CD14-positive monocyte (primary cell): ENCODE data around the gene TSPAN18. TPM values are rescaled to one million over a fixed set of nuclear protein-coding genes. Genes with fewer than 3 reads are reported as not detected.

Experiments
- DNase-seq, 3 donors: peaks; one replicate each; pipeline ENCODE4 v3.0.0-alpha.2; 2011 to 2022
- H2AFZ ChIP-seq: 2 replicates; pipeline ENCODE4 v1.6.0; 2012; ENCODE audit warnings: mild to moderate bottlenecking, low read depth, low read length, inconsistent platforms; ENCODE audit not compliant: insufficient read depth, poor library complexity, severe bottlenecking
- H3K27ac ChIP-seq, 2 donors: 1 replicate in 1 of 2; 2 replicates in 1 of 2; pipeline ENCODE4 v1.5.1; 2012 to 2013; ENCODE audit warnings: low read length in 2 of 2, control low read depth in 1 of 2, inconsistent platforms in 1 of 2, low read depth in 1 of 2, mild to moderate bottlenecking in 1 of 2
- H3K27me3 ChIP-seq, 2 donors: one replicate each; pipeline versions ENCODE4 v1.6.0 to v1.6.1; 2011 to 2013; ENCODE audit warnings: low read length in 2 of 2; ENCODE audit not compliant: control insufficient read depth in 2 of 2, insufficient read depth in 2 of 2
- H3K36me3 ChIP-seq, 2 donors: replicated peaks in 1 of 2; 1 replicate in 1 of 2; 2 replicates in 1 of 2; pipeline versions ENCODE4 v1.5.1 to v1.6.1; 2012 to 2013; ENCODE audit warnings: low read length in 2 of 2, control low read depth in 1 of 2, inconsistent platforms in 1 of 2, mild to moderate bottlenecking in 1 of 2; ENCODE audit not compliant: insufficient read depth in 2 of 2, control insufficient read depth in 1 of 2
- H3K4me1 ChIP-seq, 2 donors: 1 replicate in 1 of 2; 2 replicates in 1 of 2; pipeline versions ENCODE4 v1.5.1 to v1.6.1; 2012 to 2013; ENCODE audit warnings: low read length in 2 of 2, control low read depth in 1 of 2, inconsistent platforms in 1 of 2, mild to moderate bottlenecking in 1 of 2, moderate library complexity in 1 of 2; ENCODE audit not compliant: insufficient read depth in 2 of 2, control insufficient read depth in 1 of 2
- H3K4me2 ChIP-seq: replicated peaks from 2 replicates; pipeline ENCODE3; 2012; ENCODE audit warnings: low read length, moderate library complexity, mild to moderate bottlenecking; ENCODE audit not compliant: poor library complexity, severe bottlenecking; ENCODE audit errors: extremely low read depth
- H3K4me3 ChIP-seq, 3 experiments: fragments of 200-600 bp in 1 of 3; sonication (generic) in 1 of 3; replicated peaks in 1 of 3; 1 replicate in 2 of 3; 2 replicates in 1 of 3; pipeline ENCODE4 v1.5.1; 2011 to 2013; ENCODE audit warnings: low read length in 3 of 3, mild to moderate bottlenecking in 3 of 3, control low read depth in 2 of 3, low read depth in 2 of 3, inconsistent platforms in 1 of 3, moderate library complexity in 1 of 3
- H3K79me2 ChIP-seq: 2 replicates; pipeline ENCODE4 v1.6.0; 2012; ENCODE audit warnings: mild to moderate bottlenecking, control low read depth, inconsistent platforms, low read length, moderate library complexity; ENCODE audit not compliant: insufficient read depth
- H3K9ac ChIP-seq: 2 replicates; pipeline ENCODE4 v1.6.0; 2017; ENCODE audit warnings: low read length, mild to moderate bottlenecking; ENCODE audit not compliant: insufficient read depth, poor library complexity, severe bottlenecking
- H3K9me3 ChIP-seq, 2 donors: replicated peaks in 1 of 2; 1 replicate in 1 of 2; 2 replicates in 1 of 2; pipeline versions ENCODE4 v1.5.1 to v1.6.1; 2012 to 2013; ENCODE audit warnings: low read length in 2 of 2, control low read depth in 1 of 2; ENCODE audit not compliant: control insufficient read depth in 1 of 2, insufficient read depth in 1 of 2
- H4K20me1 ChIP-seq: 2 replicates; pipeline ENCODE4 v1.6.0; 2012; ENCODE audit warnings: mild to moderate bottlenecking, low read length, control low read depth, moderate library complexity; ENCODE audit not compliant: insufficient read depth
- H3K27ac Mint-ChIP-seq, 7 donors: one replicate each; pipeline ENCODE4 v1.8.0; 2020; ENCODE audit warnings: mild to moderate bottlenecking in 7 of 7, mixed read lengths in 7 of 7, moderate library complexity in 6 of 7, inconsistent platforms in 2 of 7
- H3K27me3 Mint-ChIP-seq, 3 donors: one replicate each; pipeline ENCODE4 v1.8.0; 2021 to 2022; ENCODE audit warnings: low read depth in 3 of 3, mild to moderate bottlenecking in 3 of 3, mixed read lengths in 3 of 3, moderate library complexity in 3 of 3, inconsistent platforms in 1 of 3
- H3K36me3 Mint-ChIP-seq, 2 donors: one replicate each; pipeline ENCODE4 v1.8.0; 2020; ENCODE audit warnings: mixed read lengths in 2 of 2, inconsistent platforms in 1 of 2, mild to moderate bottlenecking in 1 of 2
- H3K4me1 Mint-ChIP-seq: one replicate; pipeline ENCODE4 v1.8.0; 2020; ENCODE audit warnings: mild to moderate bottlenecking, mixed read lengths
- H3K4me3 Mint-ChIP-seq, 2 donors: one replicate each; pipeline ENCODE4 v1.8.0; 2020; ENCODE audit warnings: mild to moderate bottlenecking in 2 of 2, mixed read lengths in 2 of 2, moderate library complexity in 1 of 2
- H3K9me3 Mint-ChIP-seq, 7 donors: one replicate each; pipeline ENCODE4 v1.8.0; 2020 to 2022; ENCODE audit warnings: mixed read lengths in 7 of 7, mild to moderate bottlenecking in 6 of 7, moderate library complexity in 6 of 7, inconsistent platforms in 2 of 7
- CTCF ChIP-seq: fragments of 200-600 bp; IDR thresholded peaks from one replicate; pipeline ENCODE4 v1.8.0; 2022; ENCODE audit warnings: antibody characterized with exemption, mild to moderate bottlenecking
- WGBS: methylation state at CpG from one replicate; pipeline ENCODE4 v1.1.5; 2013; ENCODE audit warnings: missing lambda C conversion rate; ENCODE audit not compliant: insufficient coverage; 5-methylcytosine and 5-hydroxymethylcytosine counted together
- intact Hi-C, 2 donors: fragments of 100-400 bp; cut with micrococcal nuclease; formaldehyde crosslinking; loops; one replicate each; pipeline versions ENCODE4 v1.15.0 to v1.15.1; 2023
- polyA plus RNA-seq, 3 donors: library from polyadenylated mRNA; depleted of rRNA in 1 of 3; unstranded in 2 of 3; stranded (reverse) in 1 of 3; fragments of 300-500 nt in 2 of 3; fragments of >200 nt in 1 of 3; fragmentation: Illumina TruSeq in 2 of 3; gene quantifications; 1 replicate in 2 of 3; 2 replicates in 1 of 3; pipeline ENCODE4 v1.2.3, GENCODE V29; 2012 to 2021

The TSPAN18 gene
- polyA plus RNA-seq, 3 donors, result not detected

- intact Hi-C loops, result no loop called here
- DNase-seq, result no peak
- Mint-ChIP-seq H3K36me3 (no peaks in the 10 kb centered on the region), H3K9me3 (peaks cover 10 to 18% (median 15%) of the 10 kb centered on the region in 7 donors), H3K27me3 (peaks cover 2 to 7% (median 5%) of the 10 kb centered on the region in 3 donors), H3K27ac (no peak overlapping the region), H3K4me3 (peak overlapping the region in 1 of 2 donors; percentile 26), H3K4me1 (peaks cover 31% of the 10 kb centered on the region)
- H3K4me3 ChIP-seq, result no peak overlapping the region
- H3K9me3 ChIP-seq, result peaks cover 0 to 6% of the 10 kb centered on the region in 2 donors
- no peak overlapping the region for H3K4me2 ChIP-seq
- no peaks in the 10 kb centered on the region for H3K36me3 ChIP-seq
- TF ChIP-seq CTCF, result no peak
- peaks cover 0 to 17% of the 10 kb centered on the region in 2 donors for H3K4me1 ChIP-seq
- H3K9ac ChIP-seq, result no peak overlapping the region
- 55% methylated on average over 6 of the region's 6 CpGs for WGBS
- H3K79me2 ChIP-seq, result no peaks in the 10 kb centered on the region
- no peak overlapping the region for H3K27ac ChIP-seq
- no peaks in the 10 kb centered on the region for H4K20me1 ChIP-seq
- H2AFZ ChIP-seq, result no peak overlapping the region
- H3K27me3 ChIP-seq, result no peaks in the 10 kb centered on the region
Observed at GRCh38 chr11:44711113-44711786, 15.5 kb upstream of the TSPAN18 start.

DNA sequence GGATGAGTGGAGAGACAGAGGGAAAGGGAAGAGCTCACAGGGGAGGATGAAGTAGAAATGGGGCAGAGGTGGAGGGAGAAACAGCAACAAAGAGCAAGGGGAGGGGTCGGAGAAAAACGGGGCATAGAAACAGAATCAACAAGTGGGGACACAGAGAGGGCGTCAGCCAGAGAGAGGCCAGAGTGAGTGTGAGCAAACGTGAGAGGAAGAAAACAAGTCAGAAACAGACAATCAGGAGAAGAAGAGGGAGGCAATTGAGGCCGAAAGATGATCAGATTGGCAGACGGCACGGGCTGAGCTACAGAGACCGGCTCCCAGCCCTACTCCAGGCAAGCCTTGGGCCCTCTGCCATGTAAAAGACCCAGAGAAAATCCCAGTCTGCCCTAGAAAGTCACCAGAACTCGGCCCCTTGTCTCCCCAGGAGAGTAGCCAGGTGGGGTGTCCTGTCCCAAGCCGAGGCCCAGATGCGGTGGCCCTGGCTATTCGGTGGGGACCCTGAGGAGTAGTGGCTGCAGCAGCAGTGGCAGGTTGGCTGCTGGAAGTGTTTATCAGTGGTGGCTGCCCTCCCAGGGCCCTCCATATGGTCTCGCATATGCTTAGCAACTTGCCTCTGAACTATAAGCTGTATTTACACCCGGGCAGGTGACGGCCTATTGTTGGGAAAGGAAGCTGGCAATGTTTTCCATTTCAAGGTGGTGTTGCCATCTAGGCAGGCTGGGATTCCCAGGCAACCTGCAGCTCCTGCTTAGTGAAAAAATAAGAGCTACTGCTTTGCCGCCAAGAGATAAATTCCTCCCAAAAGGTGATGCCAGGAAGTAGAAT, 14.8 kb upstream of the TSPAN18 start:
- no peaks in the 10 kb centered on the region for H4K20me1 ChIP-seq
- H2AFZ ChIP-seq, result no peak overlapping the region
- no peak overlapping the region for H3K4me2 ChIP-seq
- TF ChIP-seq CTCF, result no peak
- no peaks in the 10 kb centered on the region for H3K79me2 ChIP-seq
- Mint-ChIP-seq H3K36me3 (no peaks in the 10 kb centered on the region), H3K27me3 (peaks cover 2 to 9% (median 5%) of the 10 kb centered on the region in 3 donors), H3K4me1 (peaks cover 31% of the 10 kb centered on the region), H3K9me3 (peaks cover 10 to 18% (median 14%) of the 10 kb centered on the region in 7 donors), H3K27ac (no peak overlapping the region), H3K4me3 (peak overlapping the region in 1 of 2 donors; percentile 26)
- H3K4me1 ChIP-seq, result peaks cover 0 to 17% of the 10 kb centered on the region in 2 donors
- no peak overlapping the region for H3K4me3 ChIP-seq
- H3K27me3 ChIP-seq, result no peaks in the 10 kb centered on the region
- no peak overlapping the region for H3K9ac ChIP-seq
- no peak for DNase-seq
- intact Hi-C loops, result no loop called here
- peaks cover 0 to 5% of the 10 kb centered on the region in 2 donors for H3K9me3 ChIP-seq
- no peak overlapping the region for H3K27ac ChIP-seq
- 90% methylated on average over 15 of the region's 16 CpGs for WGBS
- H3K36me3 ChIP-seq, result no peaks in the 10 kb centered on the region
